ENCODE data around the gene TMEM258. TPM values are rescaled to one million over a fixed set of nuclear protein-coding genes. Genes with fewer than 3 reads are reported as not detected.

TMEM258 gene
- polyA plus RNA-seq, 2 of the 4 experiments (the other 2 are of a cell fraction), result 257 to 280 TPM

- H3K9me3 ChIP-seq, result no peaks in the 10 kb centered on the region
- peak overlapping the region; percentile 98 to 99 for H3K27ac ChIP-seq
- H3K4me1 ChIP-seq, result peaks cover 44% of the 10 kb centered on the region
- TF ChIP-seq PHF8 (IDR thresholded peaks at IDR 0.05; ENCODE audit: borderline replicate concordance, low read depth), result peak; percentile 18; the same call in 1 of the 2 replicates
- TF ChIP-seq ZFP36 (IDR thresholded peaks at IDR 0.05; ENCODE audit: borderline replicate concordance, partially characterized antibody), result no peak
- no peak for FAIRE-seq
- ChIA-PET POLR2A (interaction anchor here (1.0 to 6.0 kb wide), 5 partner anchors 10 to 291 kb away, joined by 3 to 71 read pairs (median 5); partner anchors contain the start of gene FADS2), CTCF (interaction anchor here (0.8 to 10.5 kb wide), 16 partner anchors 9 to 301 kb away, joined by 3 to 145 read pairs (median 4); partner anchors contain the start of genes FADS2, FEN1 and TMEM258)
- ATAC-seq, result no peak
- WGBS (ENCODE audit: missing lambda C conversion rate), result 43% methylated on average over 6 of the region's 6 CpGs
- peak overlapping the region; percentile 89 for H3K4me2 ChIP-seq
- H3K4me3 ChIP-seq, result peak overlapping the region; percentile 83
- DNase-seq (ENCODE audit: low read depth in 1 of 2, low spot score in 1 of 2), result no peak
Observed at GRCh38 chr11:61817471-61818202, 25.2 kb upstream of the TMEM258 start.

GRCh38 chr11:61816736-61817455 is 24.5 kb upstream of the TMEM258 start, which contains the start of gene FADS1:
Gene FADS1, minus strand, starts transcription at chr11:61817003. Its CDS starts 74 bp downstream, at chr11:61816929.
- ChIA-PET CTCF (interaction anchor here (0.8 to 10.5 kb wide), 17 partner anchors 10 to 291 kb away, joined by 3 to 145 read pairs (median 5); partner anchors contain the start of genes FADS2, FEN1 and TMEM258), POLR2A (interaction anchor here (0.6 to 6.0 kb wide), 6 partner anchors 11 to 420 kb away, joined by 3 to 71 read pairs (median 5); partner anchors contain the start of gene FADS2)
- peak within 1 kb of the TSS; percentile 83 for H3K4me3 ChIP-seq
- DNase-seq (ENCODE audit: low read depth in 1 of 2, low spot score in 1 of 2) (peak; percentile 96 to 97), FAIRE-seq (no peak), ATAC-seq (peak; percentile 67 to 75)
- WGBS (ENCODE audit: missing lambda C conversion rate), result 0% methylated on average over 6 of the region's 73 CpGs
- H3K27ac ChIP-seq, result peak within 1 kb of the TSS; percentile 98 to 99
- H3K9me3 ChIP-seq, result no peaks in the 10 kb centered on the region
- peaks cover 44% of the 10 kb centered on the region for H3K4me1 ChIP-seq
- peak within 1 kb of the TSS; percentile 89 for H3K4me2 ChIP-seq
- TF ChIP-seq NPAS2 (CRISPR knock-in tag; IDR thresholded peaks at IDR 0.05; ENCODE audit: borderline replicate concordance), result no peak
- no peak for TF ChIP-seq HES2 (IDR thresholded peaks at IDR 0.05)
- no peak for TF ChIP-seq ZFP36 (IDR thresholded peaks at IDR 0.05; ENCODE audit: borderline replicate concordance, partially characterized antibody)
- TF ChIP-seq TFCP2L1 (CRISPR knock-in tag; IDR thresholded peaks at IDR 0.05), result 0 out of 2 replicates have a peak, but pooled peaks have one; percentile 20
- TF ChIP-seq RFX5 (IDR thresholded peaks at IDR 0.05), result peak; percentile 73
- peak; percentile 42 to 60; a peak in 4 of 5 replicates for TF ChIP-seq RAD21 (conservative IDR thresholded peaks at IDR 0.05 in 1 of 2, IDR thresholded peaks at IDR 0.05 in 1 of 2)
- 0 out of 5 replicates have a peak, but pooled peaks of 1 of the 2 experiments have one; percentile 10 for TF ChIP-seq EP300 (IDR thresholded peaks at IDR 0.05)
- 0 out of 2 replicates have a peak, but pooled peaks have one; percentile 11 for TF ChIP-seq USF2 (IDR thresholded peaks at IDR 0.05)
- no peak for TF ChIP-seq CBX2 (IDR thresholded peaks at IDR 0.05; ENCODE audit: borderline replicate concordance, low read depth)
- peak; percentile 97 for TF ChIP-seq MAX (IDR thresholded peaks at IDR 0.05)
- peak; percentile 83 for TF ChIP-seq MYC (IDR thresholded peaks at IDR 0.05; ENCODE audit: borderline replicate concordance, low read length)
- no peak for TF ChIP-seq JUNB (IDR thresholded peaks at IDR 0.05)
- peak; percentile 82; the same call in 1 of the 2 replicates for TF ChIP-seq PBX3 (IDR thresholded peaks at IDR 0.05)
- TF ChIP-seq GATA3 (IDR thresholded peaks at IDR 0.05; ENCODE audit: borderline replicate concordance), result peak; percentile 43
- peak; percentile 84; the same call in 1 of the 2 replicates for TF ChIP-seq E2F6 (IDR thresholded peaks at IDR 0.05; ENCODE audit: borderline replicate concordance, low read depth)
- TF ChIP-seq JUN (IDR thresholded peaks at IDR 0.05), result peak; percentile 84
- TF ChIP-seq CTCF (IDR thresholded peaks at IDR 0.05), result peak; percentile 76
- 0 out of 2 replicates have a peak, but pooled peaks have one; percentile 38 for TF ChIP-seq MAZ (IDR thresholded peaks at IDR 0.05; ENCODE audit: borderline replicate concordance, low read depth, low read length)
- TF ChIP-seq EHMT2 (IDR thresholded peaks at IDR 0.05; ENCODE audit: low read depth), result no peak
- peak; percentile 76 for TF ChIP-seq CHD2 (IDR thresholded peaks at IDR 0.05; ENCODE audit: low read length, partially characterized antibody)
- no peak for TF ChIP-seq ZC3H11A (IDR thresholded peaks at IDR 0.05)
- TF ChIP-seq TP53 (CRISPR knock-in tag; IDR thresholded peaks at IDR 0.05), result no peak
- peak; percentile 78 for TF ChIP-seq SMC3 (IDR thresholded peaks at IDR 0.05)
- no peak for TF ChIP-seq NFE2L2 (conservative IDR thresholded peaks at IDR 0.05; ENCODE audit: low read length)
- TF ChIP-seq ELK1 (IDR thresholded peaks at IDR 0.05; ENCODE audit: low read depth, low read length), result no peak
- peak; percentile 83 to 94; a peak in 3 of 4 replicates for TF ChIP-seq CEBPB (IDR thresholded peaks at IDR 0.05)
- TF ChIP-seq POLR2A (IDR thresholded peaks at IDR 0.05; ENCODE audit: low read length), result peak; percentile 53

Measured in A549 (cell line).